Panc1 (cell line): ENCODE results near the gene TMEM229B.

Source experiments
- CTCF ChIP-seq: fragments of 450-650 bp; IDR thresholded peaks from 2 replicates; pipeline ENCODE4 v1.5.1; 2017; ENCODE audit warnings: mild to moderate bottlenecking
- POLR2AphosphoS5 ChIP-seq: IDR thresholded peaks from 2 replicates; pipeline ENCODE4 v1.6.1; 2012; ENCODE audit warnings: mild to moderate bottlenecking, low read depth, low read length, moderate library complexity
- TCF7L2 ChIP-seq: IDR thresholded peaks from 2 replicates; pipeline ENCODE4 v1.6.1; 2011; ENCODE audit warnings: mild to moderate bottlenecking, low read depth, low read length, inconsistent platforms

GRCh38 chr14:67425608-67426007 lies 62.9 kb downstream of the TMEM229B start:
- no peak for TF ChIP-seq POLR2AphosphoS5
- TF ChIP-seq TCF7L2 = no peak
- TF ChIP-seq CTCF = no peak
